GM18519 (cell line): ENCODE results near the gene HNF1B.
"Not testable (repeated sequence)": the region's sequence is repeated elsewhere in the genome, so short reads cannot be mapped to it uniquely, and the experiment has no call there.

Source experiments
- ATAC-seq: cut with Tn5 transposase; IDR thresholded peaks from one replicate; pipeline ENCODE4 v1.9.1; 2021; ENCODE audit warnings: mild to moderate bottlenecking, moderate library complexity; ENCODE audit not compliant: unreplicated experiment, low FRiP score

Gene HNF1B, protein sequence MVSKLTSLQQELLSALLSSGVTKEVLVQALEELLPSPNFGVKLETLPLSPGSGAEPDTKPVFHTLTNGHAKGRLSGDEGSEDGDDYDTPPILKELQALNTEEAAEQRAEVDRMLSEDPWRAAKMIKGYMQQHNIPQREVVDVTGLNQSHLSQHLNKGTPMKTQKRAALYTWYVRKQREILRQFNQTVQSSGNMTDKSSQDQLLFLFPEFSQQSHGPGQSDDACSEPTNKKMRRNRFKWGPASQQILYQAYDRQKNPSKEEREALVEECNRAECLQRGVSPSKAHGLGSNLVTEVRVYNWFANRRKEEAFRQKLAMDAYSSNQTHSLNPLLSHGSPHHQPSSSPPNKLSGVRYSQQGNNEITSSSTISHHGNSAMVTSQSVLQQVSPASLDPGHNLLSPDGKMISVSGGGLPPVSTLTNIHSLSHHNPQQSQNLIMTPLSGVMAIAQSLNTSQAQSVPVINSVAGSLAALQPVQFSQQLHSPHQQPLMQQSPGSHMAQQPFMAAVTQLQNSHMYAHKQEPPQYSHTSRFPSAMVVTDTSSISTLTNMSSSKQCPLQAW

DNA sequence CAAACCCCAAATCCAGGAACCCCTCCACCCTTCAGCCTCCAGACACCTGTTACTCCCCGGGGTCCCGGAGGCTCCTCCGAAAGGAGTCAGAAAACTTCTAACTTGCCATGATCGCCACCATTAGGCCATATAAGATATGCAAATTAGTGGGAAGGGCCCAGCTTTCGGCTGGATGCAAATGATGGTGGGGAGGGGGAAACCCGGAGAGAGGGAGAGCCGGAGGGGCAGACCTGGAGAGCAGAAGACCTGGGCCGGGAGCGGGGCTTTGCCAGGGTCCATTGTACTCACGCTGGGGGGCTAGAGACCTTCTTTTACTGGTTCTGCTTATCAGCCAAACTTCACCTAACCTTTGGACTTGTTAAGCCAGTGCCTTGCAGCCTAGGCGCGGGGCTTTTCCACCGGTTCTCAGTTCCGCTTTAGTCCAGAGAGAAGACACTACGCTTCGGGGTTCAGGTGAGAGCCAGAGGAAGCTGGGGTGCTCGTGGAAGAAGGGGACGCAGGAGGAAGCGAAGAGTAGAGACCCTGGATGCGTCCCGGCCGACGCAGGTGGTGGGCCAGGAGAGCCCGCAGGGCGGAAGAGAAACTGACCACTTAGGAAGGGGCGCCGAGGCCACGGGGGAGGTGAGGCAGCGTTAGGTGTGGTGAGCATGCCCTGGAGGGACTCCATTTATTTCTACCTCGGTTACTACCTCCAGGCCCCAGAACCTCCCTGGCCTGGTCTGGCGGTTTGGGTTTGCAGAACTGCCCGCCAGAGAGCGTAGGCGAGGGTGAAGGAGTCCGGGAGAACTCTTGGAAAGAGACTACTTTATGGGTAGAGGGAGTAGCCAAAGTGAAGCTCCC lies at the start of gene HNF1B:
HNF1B (minus strand) TSS at position 99 of the 840 bp plus-strand sequence. CDS start 175 bp downstream, outside the sequence.
- no peak for ATAC-seq

DNA sequence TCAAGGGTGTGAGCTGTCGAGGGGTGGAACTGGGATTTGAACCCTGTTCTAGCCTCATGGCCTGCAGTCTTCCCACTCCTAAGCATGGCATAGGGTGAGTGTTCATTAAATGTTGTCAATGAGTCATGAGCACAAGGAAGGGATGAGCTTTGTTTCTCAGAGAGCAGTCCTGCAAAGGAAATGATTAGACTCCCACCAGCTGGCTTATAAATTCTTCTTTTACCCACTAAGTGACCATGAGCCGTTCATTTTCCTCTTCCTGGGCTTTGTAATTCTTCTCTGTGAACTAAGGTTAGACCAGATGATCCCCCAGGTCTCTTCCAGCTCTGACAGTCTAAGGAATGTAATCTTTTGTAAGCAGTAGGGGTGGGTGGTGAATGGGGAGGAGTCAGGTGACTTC lies 47.9 kb upstream of the HNF1B start:
- no peak for ATAC-seq

DNA sequence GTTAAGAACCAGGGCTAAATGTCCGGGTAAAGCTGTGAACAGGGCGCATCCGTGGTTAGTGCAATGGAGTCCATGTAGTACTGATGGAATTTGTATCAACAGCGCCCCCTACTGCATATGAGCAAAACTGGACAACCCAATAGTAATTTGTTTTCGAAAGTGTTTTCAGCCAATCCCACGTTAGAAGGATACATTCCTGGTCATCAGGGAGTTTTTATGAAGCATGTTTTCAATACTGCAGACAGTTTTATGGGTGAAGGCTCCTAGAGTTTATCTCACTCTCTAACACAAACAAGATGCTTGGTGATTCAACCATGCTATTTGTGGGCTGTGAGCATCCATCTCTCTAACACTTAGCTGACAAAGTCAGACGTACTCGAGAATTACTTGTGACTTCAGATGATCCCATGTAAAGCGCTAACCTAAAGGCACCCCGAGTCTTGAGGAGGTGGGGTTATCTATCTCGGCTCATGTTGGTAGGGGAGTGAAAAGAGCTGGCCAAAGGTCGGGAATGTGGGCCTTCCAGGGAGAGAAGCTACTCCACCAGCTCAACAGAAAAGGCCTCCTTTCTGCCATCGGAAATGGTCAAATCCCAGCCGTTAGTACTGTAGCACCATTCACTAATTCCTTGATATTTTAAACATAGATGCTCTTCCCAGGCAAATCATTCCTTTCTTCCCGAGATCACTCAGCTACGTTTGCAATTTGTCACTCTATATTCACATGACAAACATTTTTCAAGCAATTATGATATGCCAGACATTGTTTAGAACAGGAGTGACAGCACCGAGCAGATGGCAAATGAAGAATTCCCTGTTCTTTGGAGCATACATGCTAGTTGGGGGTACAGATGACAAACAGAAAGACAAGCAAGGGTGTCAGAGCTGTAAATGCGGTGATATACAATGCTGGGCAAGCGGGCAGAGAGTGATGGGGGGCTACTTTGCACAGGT lies 46.9 kb upstream of the HNF1B start:
- no peak for ATAC-seq

DNA sequence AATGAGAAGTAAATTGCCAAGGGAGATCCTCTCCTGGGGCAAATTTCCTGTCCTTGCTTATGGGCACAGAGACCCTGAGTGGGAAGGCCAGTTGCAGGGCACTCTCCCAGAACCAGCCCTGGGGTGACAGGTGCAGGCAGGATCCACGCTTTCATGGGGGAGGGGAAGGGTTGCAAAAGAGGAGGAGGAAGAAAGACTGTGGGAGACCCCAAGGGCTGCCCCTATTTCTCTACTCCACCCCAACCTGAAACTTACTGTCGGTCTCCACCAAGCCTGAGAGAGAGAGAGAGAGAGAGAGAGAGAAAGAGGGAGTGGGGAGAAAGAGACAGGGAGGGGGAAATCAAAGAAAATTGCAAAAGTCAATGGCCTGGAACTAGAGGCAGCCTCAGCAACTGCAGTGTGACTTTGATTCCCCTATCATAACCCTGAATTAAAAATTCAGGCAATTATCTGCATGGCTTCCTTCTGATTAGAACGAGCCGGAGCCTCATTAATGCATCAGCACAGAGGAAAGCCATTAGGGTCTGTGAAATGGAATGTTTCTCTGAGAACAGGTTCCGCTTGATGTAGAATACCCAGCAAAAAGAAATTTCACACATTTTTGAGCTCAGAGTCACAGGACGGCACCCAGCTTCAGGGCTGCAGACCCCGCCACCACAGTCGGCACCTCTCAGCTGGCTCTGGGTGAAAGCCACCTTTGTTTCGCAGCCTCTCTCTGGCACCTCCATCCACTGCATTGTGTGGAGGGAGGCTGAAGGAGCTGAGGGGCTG lies 45.1 kb upstream of the HNF1B start:
- no peak for ATAC-seq

DNA sequence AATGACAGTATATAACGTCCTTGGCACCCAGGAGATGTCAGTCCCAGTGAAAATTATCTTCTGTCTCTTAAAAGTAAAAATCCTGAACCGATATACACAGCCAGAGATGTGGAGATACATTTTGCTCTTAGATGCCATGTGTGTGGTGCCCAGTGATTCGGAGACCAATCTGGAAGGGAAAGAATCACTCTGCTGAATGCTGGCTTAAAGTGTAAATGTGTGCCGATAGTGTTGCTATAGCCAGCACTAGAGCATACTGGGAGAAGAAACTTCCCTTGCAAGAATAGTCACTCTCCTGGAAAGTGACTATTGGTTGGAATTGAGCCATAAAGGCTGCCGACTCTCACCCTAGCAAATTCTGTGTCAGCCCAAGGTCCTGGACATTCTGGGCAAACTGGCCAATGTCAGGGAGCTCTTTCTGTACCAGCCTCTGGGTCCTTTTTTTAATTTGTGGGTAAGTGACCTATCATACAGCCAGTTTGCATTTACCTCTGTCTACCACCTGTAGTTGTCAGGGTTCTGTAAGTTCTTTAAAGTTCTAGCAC lies 44.2 kb upstream of the HNF1B start:
- no peak for ATAC-seq

DNA sequence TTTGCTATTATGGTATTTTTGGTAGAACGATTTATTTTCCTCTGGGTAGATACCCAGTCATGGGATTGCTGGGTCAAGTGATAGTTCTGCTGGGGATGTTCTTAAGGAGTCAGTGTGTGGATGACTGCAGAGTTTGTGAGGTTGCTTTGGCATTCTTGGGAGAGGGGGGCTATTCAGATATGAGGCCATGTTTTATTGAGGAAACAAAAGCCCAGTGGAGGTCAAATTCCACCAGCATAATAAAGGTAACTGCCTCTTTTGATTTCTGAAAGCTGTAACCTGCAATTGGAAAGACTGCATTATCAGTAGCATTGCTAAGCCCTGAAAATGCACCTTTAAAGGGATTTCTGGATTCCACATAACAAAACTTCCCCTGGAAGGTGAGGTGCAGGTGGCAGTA lies 43.7 kb upstream of the HNF1B start:
- no peak for ATAC-seq

DNA sequence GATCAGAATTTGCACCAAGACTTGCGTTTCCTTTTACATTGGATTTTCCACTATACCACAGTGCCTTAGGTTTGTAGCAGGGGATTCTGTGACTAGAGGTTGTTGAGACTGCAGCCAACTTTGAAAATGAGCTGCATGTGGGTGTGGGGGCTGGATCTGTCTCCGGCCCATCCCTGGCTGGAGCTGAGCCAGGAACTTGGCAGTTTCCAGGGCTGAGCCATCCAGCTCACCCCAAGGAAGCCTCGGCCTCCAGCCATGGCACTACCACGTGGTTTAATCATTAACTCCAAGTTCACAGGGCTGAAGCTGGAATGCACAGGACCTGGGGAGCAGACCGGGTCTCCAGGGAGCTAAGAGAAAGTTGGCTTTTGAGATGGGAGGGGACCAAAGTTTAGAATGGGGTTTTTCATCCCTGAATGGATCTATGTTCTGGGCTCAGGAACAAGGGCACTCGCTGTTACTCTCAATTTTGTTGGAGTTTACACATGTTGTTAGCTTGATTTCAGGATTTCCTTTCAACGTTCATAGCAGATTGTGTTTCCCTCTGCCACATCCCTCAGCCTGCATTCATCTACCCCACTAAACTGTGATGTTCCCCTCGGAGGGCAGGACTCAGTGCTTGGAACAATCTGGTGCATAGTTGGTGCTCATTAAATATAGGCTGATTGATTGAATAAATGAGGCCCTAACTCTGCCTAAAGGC lies 42.3 kb upstream of the HNF1B start:
- no peak for ATAC-seq

DNA sequence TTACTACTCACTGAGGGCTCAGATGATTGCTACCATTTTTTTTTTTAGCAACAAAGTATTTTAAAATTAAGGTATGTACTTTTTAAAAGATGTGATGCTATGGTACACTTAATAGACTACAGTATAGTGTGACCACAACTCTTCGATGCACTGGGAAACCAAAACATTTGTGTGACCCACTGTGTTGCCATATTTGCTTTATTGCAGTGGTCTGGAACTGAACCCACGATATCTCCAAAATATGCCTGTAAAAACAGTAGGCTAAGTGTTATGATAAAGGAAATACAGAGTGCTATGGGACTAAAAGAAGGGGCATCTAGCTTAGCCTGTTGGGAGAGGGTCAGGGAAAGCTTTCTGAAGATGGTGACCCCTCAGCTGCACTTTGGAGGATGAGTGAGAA lies 41.6 kb upstream of the HNF1B start:
- ATAC-seq = no peak

DNA sequence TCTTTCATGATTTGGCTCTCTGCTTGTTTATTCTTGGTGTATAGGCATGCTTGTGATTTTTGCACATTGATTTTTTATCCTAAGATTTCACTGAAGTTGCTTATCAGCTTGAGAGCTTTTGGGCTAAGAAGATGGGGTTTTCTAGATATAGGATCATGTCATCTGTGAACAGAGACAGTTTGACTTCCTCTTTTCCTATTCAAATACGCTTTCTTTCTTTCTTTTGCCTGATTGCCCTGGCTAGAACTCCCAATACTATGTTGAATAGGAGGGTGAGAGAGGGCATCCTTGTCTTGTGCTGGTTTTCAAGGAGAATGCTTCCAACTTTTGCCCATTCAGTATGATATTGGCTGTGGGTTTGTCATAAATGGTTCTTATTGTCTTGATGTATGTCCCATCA lies 37.6 kb upstream of the HNF1B start:
- ATAC-seq = not testable (repeated sequence)

DNA sequence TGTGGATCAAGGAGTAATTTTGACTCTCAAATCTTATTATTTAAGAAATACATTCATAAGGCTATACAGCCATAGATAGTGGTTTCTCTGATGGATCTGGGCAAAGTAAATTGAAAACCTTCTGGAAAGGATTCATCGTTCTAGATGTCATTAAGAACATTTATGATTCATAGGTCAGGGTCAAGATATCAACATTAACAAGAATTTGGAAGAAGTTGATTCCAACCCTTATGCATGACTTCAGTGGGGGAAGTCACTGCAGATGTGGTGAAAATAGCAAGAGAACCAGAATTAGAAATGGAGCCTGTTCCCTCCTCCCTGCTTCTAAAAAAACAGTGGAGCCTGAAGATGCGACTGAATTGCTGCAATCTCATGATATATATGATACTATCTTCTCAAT lies 36.6 kb upstream of the HNF1B start:
- no peak for ATAC-seq

DNA sequence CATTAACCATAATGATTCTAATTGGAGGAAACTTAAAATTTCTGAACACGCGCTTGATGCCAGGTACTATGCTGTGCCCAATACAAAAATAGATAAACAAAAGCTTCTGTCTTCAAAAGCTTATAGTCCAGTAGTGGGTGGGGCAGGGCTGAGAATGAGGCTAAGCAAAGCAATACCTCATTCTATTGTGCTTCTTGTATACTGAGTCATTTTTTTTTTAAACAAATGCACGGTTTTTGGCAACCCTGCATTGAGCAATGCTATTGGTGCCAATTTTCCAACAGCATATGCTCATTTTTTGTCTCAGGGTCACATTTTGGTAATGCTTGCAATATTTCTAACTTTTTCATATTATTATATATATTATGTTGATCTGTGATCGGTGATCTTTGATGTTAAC lies 34.7 kb upstream of the HNF1B start:
- ATAC-seq = no peak

DNA sequence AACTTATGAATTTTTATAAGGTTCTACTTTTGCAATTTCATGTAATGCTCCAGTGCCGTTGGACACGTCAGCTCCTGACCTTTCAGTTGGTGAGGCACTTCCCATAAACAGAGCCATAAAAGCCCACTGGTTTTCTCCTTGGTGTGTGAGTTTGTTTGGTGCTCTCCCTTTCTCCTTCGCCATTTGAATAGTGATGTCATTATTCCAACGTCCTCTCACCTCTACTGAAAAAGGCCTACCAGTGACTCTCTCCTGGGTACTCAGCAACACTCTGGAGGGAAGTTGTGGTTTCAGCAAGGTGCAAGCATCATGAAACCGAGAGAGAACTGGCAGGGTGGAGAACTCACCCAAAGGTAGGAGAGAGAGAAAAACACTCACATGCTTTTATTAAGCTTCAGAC lies 29.6 kb upstream of the HNF1B start:
- ATAC-seq = no peak

DNA sequence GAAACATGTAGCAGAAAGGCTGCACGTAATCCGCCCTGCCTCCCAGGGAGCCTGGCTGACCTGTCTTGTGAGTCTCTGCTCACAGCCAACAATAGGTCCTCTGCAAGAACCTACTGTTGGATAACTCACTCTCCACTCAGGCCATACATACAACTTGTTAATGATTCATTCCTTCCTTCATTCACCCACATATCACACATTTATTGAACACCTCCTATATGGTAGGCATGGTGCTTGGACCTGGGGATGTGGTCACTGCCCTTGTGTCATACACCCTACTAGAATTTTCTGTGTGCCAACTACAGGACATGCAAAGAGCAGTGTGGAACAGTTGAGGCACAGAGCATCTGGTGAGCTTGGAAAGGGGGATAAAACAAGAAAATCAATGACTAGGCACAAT lies 28.1 kb upstream of the HNF1B start:
- ATAC-seq = no peak

DNA sequence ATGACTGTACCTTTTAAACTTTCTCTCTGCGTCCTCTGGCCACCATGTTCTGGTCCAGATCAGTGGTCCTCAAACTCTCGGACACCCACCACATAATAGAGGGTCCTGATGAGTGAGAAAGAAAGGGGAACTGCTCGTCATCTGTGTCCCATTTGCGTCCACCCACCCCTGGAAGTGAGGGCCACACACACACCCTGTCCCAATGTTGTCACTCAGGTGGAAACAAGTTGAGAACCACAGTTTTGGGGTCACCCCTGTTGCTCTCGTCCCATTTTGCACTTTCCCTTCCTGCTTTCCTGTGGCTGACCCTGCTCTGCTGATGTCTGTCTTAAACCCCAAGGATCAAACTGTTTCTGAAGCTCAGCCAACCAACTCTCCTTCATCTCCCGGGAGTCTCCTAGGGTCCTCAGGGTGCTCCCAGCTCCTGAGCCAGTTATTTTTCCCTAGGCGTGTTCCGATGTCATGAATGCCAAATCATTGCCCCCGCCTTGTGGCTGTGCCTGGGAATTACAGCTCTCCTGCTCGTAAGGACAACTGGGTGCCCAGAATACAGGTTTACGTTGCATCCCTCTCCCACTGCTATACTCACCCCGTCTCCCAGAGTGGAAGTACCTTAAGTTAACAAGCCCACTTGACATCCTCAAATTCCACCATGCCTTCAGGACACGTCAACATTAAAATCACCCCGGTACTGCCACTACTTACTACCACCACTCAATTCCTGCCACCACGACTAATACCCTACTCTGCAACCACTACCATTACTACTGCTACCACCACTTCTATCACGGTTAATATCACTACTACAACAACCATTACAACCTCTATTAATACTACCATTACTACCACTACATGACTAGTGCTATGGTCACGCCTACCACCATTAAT lies 26.0 kb upstream of the HNF1B start:
- no peak for ATAC-seq

DNA sequence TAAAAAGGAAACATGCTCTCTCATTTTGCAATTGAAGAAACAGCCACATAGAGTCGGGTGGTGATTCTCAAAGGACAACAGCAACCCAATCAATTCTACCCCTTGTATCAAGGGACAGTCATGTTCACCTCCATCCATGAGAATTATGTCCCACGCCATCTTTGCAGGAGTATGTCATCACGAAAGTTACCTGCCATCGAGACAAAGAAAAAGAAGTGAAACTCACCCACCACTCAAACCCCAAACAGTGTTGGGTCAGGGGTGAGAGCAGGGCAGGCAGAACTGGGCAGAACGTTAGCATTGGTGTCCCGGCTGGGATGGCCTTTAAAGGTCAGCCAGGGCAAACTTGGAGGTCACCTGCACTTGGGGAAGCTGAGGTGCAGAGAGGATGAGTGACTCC lies 24.2 kb upstream of the HNF1B start:
- no peak for ATAC-seq

DNA sequence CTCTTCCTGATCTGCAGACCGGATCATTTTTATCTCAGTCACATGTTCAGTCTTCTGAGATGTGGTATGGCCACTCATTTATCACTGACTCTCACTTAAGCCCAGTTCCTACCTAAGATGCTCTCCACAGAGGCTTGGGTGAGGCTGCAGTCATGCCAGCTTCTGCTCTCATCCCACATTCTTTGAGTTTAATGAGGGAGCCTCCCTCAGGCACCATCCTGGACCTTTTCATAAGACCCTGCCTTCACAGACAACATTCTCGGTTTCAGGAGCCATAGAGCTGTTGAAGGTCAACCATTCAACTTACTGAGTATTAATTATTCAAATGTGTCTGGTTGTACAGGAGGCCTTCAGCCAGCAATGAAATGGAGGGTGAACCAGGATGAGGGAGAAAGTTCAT lies 23.6 kb upstream of the HNF1B start:
- no peak for ATAC-seq

DNA sequence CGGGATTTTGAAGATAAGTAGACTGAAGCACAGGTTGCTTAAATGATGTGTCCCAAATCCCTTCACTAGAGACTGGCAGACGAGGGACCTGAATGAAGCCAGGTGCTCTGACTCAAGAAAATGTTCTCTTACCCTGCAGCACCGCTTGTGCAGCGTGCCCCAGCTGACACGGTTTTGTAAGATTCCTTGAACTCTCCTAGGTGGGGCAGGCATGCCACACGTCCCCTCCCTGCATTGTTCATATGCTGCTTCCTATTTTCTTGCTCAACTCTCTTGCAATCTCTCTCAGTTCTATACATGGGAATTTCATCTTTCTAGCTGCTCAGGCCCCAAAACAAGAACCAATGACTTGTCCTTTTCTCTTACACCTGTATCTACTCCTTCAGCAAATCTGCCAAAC lies 22.1 kb upstream of the HNF1B start:
- ATAC-seq = no peak

DNA sequence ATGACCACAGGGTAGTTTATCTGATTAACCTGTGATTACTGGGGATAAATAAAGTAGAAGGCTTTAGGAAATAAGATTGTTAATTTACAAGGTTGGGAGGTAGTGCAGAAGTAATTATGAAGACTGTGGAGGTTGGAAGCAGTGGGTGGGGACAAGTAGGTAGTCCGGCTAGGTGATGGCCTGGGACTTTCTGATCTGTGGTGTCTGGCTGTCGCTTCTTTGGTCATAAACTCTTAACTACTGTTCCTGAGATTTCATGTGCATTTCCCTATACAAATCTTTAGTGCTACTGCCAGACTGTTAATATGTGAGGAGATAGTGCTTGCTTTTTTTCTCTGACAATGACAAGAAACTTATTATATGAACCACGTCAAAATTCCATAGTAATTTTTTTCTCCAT lies 19.5 kb upstream of the HNF1B start:
- no peak for ATAC-seq
